Vagina (tissue), 2 donors: ENCODE measurements around the gene PPDPF.

ENCODE experiments used
- POLR2A ChIP-seq, 2 donors: fragments of 450-650 bp; IDR thresholded peaks; one replicate each; pipeline ENCODE4 v1.6.1; 2017; ENCODE audit warnings: antibody characterized with exemption in 2 of 2, mild to moderate bottlenecking in 2 of 2, moderate library complexity in 2 of 2
- POLR2AphosphoS5 ChIP-seq, 2 donors: sonication (generic); formaldehyde crosslinking; IDR thresholded peaks; one replicate each; pipeline ENCODE4 v1.9.0; 2017; ENCODE audit warnings: antibody characterized with exemption in 2 of 2, mild to moderate bottlenecking in 2 of 2, low read depth in 1 of 2; ENCODE audit not compliant: insufficient read depth in 1 of 2
- TF ChIP-seq, protein P1 (sequence below), 3 experiments: fragments of 450-650 bp in 2 of 3; fragments of 200-600 bp in 1 of 3; sonication (generic) in 1 of 3; IDR thresholded peaks; one replicate each; pipeline ENCODE4 v1.5.1; 2017 to 2019; ENCODE audit warnings: antibody characterized with exemption in 3 of 3, mild to moderate bottlenecking in 2 of 3, moderate library complexity in 2 of 3

DNA sequence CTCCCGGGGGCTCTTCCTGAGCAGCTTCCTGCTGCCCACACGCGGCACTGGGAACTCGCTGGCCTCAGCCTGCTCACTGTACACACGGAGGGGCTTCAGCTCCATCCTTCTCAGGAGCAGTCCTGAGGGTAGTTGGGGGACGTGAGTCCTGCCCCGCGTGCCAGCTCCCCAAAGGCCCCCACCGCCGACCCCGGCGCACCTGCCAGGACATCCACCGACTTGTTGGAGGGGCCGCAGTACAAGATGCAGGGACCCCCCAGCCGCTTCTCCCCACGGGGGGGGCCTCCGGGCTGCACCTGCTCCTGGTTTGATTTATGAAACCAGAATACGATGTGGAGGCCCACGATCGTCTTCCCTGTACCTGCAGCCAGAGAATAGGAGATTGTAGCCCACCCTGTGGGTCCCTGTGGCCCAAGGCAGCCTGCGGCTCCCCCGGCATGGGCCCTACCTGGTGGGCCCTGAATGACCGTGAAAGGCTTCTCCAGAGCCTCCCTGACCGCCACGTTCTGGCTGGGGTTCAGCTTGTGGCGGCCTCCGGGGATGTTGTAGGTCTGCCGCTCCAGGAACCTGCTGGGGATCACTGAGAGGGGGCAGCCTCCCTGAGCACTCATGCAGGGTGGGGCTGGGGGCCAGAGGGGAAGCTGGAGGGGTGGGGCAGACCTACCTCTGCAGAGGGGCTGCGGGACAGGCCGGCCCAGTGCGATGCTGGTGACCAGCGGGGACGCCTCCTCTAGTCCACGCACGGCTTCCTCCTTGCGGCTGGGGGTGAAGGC lies 41.2 kb downstream of the PPDPF start:
- TF ChIP-seq, protein P1, sequence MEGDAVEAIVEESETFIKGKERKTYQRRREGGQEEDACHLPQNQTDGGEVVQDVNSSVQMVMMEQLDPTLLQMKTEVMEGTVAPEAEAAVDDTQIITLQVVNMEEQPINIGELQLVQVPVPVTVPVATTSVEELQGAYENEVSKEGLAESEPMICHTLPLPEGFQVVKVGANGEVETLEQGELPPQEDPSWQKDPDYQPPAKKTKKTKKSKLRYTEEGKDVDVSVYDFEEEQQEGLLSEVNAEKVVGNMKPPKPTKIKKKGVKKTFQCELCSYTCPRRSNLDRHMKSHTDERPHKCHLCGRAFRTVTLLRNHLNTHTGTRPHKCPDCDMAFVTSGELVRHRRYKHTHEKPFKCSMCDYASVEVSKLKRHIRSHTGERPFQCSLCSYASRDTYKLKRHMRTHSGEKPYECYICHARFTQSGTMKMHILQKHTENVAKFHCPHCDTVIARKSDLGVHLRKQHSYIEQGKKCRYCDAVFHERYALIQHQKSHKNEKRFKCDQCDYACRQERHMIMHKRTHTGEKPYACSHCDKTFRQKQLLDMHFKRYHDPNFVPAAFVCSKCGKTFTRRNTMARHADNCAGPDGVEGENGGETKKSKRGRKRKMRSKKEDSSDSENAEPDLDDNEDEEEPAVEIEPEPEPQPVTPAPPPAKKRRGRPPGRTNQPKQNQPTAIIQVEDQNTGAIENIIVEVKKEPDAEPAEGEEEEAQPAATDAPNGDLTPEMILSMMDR (IDR thresholded peaks at IDR 0.05), result no peak
- TF ChIP-seq POLR2A (IDR thresholded peaks at IDR 0.05), result no peak
- TF ChIP-seq POLR2AphosphoS5 (IDR thresholded peaks at IDR 0.05; ENCODE audit: insufficient read depth in 1 of 2, low read depth in 1 of 2), result no peak
